Stromal cell of bone marrow (primary cell): ENCODE results near the gene MOCS3.
"Not testable (repeated sequence)": the region's sequence is repeated elsewhere in the genome, so short reads cannot be mapped to it uniquely, and the experiment has no call there.

ENCODE experiments used
- DNase-seq: peaks from one replicate; pipeline ENCODE4 v3.0.0-alpha.2; 2012; ENCODE audit warnings: low read depth

Gene MOCS3

DNA sequence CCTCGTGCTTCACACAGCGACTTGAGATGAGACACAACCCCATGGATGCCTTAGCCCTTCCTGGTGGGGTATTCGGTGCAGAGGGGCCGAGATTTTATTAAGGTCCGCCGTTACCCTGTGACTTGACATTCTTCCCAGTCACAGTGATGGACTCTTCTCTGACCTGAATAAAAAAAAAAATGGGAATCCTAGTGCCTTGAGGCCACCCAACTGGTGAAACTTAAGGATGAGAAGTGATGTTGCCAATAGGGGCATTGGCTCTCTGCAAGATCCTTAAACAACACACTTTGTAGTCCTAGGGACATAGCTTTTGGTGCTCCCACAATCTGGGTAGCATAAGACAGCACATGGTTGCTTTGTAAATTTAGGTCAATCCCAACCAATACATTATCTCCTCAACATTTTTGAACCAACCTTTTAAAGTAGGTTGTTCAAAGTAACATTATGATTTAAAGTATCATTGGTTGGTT lies 26.6 kb upstream of the MOCS3 start:
- no peak for DNase-seq

GRCh38 chr20:50932691-50933280 lies 25.8 kb upstream of the MOCS3 start:
- DNase-seq, result no peak

DNA sequence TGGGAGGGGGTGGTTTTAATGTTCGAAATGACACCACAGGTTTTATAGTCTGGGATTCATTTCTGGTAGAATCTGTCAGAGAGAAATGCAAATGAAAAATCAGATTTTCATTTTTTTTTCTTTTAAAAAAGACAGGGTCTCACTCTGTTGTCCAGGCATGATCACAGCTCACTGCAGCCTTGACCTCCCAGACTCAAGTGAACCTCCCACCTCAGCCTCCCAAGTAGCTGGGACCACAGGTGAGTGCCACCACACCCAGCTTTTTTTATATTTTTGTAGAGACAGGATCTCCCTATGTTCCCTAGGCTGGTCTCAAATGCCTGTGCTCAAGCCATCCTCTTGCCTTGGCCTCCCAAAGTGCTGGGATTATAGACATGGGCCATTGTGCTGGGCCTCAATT lies 25.0 kb upstream of the MOCS3 start:
- DNase-seq, result no peak

DNA sequence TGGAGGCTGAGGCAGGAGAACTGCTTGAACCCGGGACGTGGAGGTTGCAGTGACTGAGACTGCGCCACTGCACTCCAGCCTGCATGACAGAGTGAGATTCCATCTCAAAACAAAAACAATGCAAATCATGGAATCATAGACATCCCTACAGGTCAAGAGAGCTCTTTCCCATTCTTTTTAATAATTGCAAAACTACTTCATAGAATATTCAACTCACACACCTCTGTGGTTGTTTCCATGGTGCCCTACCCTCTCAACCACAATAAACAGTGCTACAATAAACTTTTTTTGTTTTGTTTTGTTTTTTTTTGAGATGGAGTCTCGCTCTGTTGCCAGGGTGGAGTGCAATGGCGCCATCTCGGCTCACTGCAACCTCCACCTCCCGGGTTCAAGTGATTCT lies 15.5 kb upstream of the MOCS3 start:
- DNase-seq, result no peak

GRCh38 chr20:50948132-50948785 lies 10.4 kb upstream of the MOCS3 start:
- no peak for DNase-seq

DNA sequence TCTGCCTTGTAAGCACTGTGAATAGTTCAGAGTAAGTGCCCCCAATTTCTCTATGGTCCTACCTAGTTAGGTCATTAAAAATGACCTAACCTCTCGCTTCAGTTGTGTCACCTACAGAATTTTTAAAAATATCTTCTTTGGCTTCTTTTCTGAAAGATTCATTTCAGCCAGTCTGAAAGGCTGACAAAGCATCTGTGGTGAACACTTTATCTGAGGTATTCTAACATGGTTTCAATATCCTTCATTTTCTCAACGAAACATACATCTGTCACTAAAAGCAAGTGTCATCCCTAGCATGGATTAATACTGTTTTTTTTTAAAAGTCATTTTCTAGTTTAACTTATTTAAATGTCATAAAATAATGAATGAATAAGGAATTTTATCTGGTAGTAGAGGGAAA lies 5.4 kb upstream of the MOCS3 start:
- no peak for DNase-seq

GRCh38 chr20:50953821-50954220 lies 4.8 kb upstream of the MOCS3 start:
- no peak for DNase-seq

DNA sequence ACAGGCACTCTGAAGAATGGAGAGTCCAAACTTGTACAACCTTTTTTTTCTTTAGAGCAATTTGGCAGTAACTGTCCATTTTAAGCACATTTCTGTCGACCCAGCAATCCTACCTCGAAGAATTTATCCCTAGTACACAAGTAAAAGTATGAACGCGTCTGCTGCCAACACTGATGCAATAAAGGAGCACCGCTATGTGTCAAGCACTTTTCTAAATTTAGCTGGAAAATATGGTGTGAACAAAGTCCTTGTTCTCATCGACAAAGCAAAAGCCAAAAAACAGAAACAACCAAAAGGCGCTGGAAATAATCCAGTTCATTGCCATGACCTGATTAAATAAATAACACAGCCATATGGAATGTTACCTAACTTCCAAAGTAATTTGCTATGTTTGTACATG lies 1.3 kb upstream of the MOCS3 start:
- DNase-seq, result no peak

GRCh38 chr20:50957798-50958614 lies 612 bp upstream of the MOCS3 start, which contains the start of gene DPM1:
DPM1 (minus strand) TSS chr20:50958532; CDS start chr20:50958523, 9 bp downstream.
- DNase-seq, result peak; percentile 78

DNA sequence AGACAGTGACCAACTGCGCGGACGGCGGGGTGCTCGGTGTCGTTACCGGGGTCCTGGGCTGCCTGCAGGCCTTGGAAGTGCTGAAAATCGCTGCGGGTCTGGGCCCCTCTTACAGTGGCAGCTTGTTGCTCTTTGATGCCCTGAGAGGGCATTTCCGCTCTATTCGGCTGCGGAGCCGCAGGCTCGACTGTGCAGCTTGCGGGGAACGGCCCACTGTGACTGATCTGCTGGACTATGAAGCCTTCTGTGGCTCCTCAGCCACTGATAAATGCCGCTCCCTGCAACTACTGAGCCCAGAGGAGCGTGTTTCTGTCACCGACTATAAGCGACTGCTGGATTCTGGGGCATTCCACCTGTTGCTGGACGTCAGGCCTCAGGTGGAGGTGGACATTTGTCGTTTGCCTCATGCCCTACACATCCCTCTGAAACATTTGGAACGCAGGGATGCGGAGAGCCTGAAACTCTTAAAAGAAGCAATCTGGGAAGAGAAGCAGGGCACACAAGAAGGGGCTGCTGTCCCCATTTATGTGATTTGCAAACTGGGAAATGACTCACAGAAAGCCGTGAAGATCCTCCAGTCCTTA lies 1.0 kb downstream of the MOCS3 start:
- no peak for DNase-seq

DNA sequence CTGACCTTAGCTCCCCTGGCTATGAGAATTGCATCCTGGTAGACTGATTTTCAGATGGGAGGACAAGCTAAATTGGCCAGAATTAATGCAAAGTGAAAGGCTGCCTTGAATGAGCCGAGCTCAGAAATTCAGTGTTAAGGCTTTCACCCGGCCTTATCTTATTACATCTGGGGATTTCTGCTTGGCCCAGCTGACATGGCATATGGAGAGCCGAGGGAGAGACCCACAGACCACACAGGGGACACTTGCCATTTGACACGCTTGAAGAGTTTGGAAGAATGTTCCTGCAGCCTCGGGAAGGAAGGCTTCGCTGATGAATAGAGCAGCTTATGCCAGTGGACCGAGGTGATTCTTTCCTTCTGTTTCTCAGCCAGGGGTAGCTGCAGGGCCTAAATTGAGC lies 9.0 kb downstream of the MOCS3 start:
- DNase-seq, result no peak

DNA sequence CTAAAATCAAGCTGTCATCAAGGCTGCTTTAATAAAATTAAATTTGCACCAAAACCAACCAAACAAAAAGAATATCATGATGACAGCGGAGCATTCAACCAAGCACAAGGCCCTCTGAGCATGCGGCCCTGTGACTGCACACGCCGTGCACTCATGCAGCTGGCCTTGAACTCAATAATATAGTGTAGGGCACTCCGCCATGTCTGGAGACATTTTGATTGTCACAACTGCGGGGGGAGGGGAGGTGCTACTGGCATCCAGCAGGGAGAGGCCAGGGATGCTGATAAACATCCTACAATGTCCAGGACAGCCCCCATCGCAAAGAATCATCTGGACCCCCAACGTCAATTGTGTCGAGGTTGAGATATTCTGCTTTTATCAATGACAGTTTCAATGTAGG lies 9.7 kb downstream of the MOCS3 start:
- no peak for DNase-seq

- no peak for DNase-seq
Measured at GRCh38 chr20:50969435-50969834, 10.8 kb downstream of the MOCS3 start.

GRCh38 chr20:50969912-50970311 lies 11.3 kb downstream of the MOCS3 start:
- DNase-seq, result no peak

- DNase-seq, result no peak
Measured at GRCh38 chr20:50975701-50976330, 17.2 kb downstream of the MOCS3 start.

DNA sequence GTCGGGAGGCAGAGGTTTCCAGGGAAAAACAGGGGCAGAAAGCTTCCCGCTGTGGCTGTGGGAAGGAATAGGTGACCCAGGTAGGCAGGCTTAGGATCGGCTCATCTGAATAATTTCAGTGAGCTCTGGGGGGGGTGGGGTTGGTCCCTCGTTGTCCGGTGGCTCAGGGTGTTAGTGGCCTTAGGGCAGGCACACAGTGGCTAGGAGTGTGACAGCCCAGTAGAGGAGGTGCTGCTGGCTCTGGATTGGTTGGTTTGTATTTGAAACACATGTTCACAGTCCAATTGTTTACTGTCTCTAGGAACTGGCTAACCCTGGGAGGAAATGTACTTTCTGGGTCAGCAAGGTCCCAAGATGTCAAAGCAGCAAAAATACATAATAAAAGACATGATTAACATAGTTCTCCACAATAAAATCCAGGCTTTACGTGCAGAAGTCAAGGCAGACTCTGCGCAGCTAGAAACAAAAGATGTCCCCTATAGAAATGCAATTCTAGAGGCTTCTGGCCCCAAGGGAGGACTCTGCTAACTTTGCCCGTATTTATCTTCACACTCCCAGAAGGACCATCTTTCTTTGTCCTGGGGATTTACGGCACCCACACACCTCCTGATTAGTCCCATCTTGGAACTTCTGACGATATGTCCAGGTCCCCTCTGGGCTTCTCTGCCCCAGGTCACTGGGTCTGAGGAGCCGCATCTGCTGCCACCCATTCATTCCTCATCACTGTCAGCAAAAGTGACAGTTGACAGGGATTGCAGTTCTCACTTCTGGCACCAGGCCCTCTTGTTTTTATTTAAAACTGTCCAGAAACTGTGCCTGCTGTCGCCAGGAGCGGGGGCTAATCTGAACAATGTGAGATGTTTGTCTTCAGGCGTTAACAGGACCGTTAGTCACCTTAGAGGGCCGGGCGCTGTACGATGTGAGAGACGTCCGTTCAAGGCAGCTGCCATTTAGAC lies 18.7 kb downstream of the MOCS3 start:
- no peak for DNase-seq

- not testable (repeated sequence) for DNase-seq
Measured at GRCh38 chr20:50978533-50978932, 19.9 kb downstream of the MOCS3 start.

DNA sequence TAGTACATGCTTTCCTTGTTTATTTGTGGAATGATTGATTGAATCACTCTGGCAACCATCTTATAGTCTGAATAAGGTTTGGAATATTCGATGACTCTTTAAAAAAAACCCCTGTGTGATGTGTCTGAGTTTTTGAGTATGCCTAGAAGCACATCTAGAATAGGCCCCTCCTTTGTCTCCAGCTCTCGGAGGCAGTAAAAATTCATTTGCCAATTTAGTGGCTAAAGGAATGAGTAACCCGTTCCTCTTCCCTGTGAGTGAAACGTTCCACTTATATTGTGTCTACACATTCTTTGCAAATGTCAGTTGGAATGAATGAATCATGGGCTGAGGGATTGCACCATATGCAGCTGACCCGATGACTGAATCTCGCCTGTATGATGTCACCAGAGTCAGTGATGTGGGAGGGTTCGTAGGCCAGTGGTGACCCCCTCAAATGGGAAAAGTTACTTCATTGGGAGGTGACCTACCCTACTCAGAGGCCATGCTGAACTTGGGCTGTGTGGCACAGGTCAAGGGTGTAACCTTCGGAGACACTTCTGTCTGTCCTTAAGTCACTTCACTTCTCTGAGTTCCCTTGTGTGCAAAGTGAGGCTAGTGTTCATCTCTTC lies 21.6 kb downstream of the MOCS3 start:
- DNase-seq, result peak; percentile 99

DNA sequence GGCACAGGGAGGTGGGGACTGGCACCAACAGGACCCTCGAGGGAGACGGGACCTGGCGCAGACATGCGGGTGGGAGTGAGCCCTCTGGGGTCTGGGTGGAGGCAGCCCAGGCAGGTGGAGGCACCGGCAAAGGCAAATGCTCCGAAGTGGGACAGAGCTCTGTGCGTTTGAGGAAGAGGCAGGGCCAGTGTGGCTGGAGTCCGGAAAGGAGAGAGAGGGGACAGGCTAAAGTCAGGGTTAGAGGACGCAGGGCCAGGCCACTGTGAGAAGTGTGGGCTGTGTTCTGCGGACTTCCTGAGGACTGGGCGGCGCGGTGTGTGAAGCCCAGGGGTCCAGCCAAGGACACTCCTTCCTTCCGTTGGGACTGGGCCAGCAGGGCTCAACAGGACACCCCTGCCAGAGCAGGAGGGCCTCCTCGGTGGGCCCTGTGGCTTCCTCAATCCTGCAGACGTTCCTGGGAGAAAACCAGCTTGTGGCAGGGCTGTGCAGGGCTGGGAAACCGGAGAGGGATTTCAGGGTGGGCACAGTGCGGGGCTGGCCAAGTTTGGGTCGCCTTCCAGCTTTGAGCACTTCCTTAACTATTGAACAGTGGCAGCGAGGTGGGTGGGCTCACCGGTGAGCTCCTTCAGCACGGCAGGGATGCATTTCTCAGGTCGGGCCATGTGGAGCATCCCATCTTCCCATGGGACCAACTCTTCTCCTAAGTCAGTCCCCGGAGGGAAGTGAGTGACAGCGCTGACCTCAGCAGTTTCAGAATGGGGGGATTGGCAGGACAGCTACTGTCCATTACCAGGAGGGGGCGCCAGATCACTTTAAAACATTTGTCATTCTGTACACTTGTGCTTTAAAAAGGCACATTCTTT lies 22.5 kb downstream of the MOCS3 start:
- peak; percentile 52 for DNase-seq

DNA sequence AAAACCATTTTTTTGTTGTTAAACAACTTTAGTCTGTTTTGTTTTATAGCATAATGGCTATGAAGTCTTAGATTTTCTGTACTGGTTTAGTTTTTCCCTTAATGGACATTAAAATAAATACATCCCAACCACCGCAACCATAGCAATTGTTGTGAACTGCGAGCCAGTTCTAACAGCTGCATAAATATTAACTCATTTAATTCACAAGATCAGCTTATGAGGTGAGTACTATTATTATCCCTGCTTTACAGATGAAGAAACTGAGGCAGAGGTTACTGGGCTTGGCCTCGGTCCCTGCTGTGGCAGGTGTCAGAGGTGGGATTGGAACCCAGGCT lies 23.1 kb downstream of the MOCS3 start:
- no peak for DNase-seq
